Thoracic aorta (tissue), 2 donors: ENCODE results near the gene NEURL1. TPM values are rescaled to one million over a fixed set of nuclear protein-coding genes. Genes with fewer than 3 reads are reported as not detected.

Experiments used
- ATAC-seq: fragments of 150-250 bp; one replicate; pipeline ENCODE4 v1.8.0; 2017; ENCODE audit warnings: low read depth; ENCODE audit not compliant: insufficient number of reproducible peaks, low FRiP score
- DNase-seq: peaks from one replicate; pipeline ENCODE4 v3.0.0-alpha.2; 2020; ENCODE audit warnings: low spot score
- H3K27ac ChIP-seq, 2 donors: fragments of 200-600 bp; sonication (generic); 1 replicate in 1 of 2; 2 replicates in 1 of 2; pipeline ENCODE4 v1.5.1; 2016; ENCODE audit warnings: mild to moderate bottlenecking in 2 of 2, moderate library complexity in 2 of 2
- H3K27me3 ChIP-seq: fragments of 200-600 bp; sonication (generic); replicated peaks from 2 replicates; pipeline ENCODE4 v1.6.0; 2016; ENCODE audit warnings: mild to moderate bottlenecking; ENCODE audit not compliant: insufficient read depth
- H3K36me3 ChIP-seq: fragments of 200-600 bp; sonication (generic); one replicate; pipeline ENCODE4 v1.5.1; 2016
- H3K4me1 ChIP-seq, 2 donors: fragments of 200-600 bp; sonication (generic); 1 replicate in 1 of 2; 2 replicates in 1 of 2; pipeline versions ENCODE4 v1.5.1 to v1.6.0; 2016; ENCODE audit warnings: low read depth in 2 of 2, mild to moderate bottlenecking in 1 of 2; ENCODE audit not compliant: control insufficient read depth in 1 of 2
- H3K4me3 ChIP-seq: fragments of 200-600 bp; sonication (generic); 2 replicates; pipeline ENCODE4 v1.5.1; 2016; ENCODE audit warnings: mild to moderate bottlenecking
- H3K9me3 ChIP-seq: fragments of 200-600 bp; sonication (generic); 2 replicates; pipeline ENCODE4 v1.5.1; 2016
- total RNA-seq, 2 donors: library from RNA; depleted of rRNA; stranded (reverse); fragments of >200 nt; gene quantifications; one replicate each; pipeline versions ENCODE4 v1.1.0 to v1.2.3, GENCODE V29; 2016
- TF ChIP-seq, protein P1 (sequence below): fragments of 200-600 bp; sonication (generic); IDR thresholded peaks from one replicate; pipeline ENCODE4 v1.5.1; 2019; ENCODE audit warnings: antibody characterized with exemption

NEURL1 gene
- total RNA-seq, 2 donors from 2014 or later = 0.28 TPM; not detected in 1

DNA sequence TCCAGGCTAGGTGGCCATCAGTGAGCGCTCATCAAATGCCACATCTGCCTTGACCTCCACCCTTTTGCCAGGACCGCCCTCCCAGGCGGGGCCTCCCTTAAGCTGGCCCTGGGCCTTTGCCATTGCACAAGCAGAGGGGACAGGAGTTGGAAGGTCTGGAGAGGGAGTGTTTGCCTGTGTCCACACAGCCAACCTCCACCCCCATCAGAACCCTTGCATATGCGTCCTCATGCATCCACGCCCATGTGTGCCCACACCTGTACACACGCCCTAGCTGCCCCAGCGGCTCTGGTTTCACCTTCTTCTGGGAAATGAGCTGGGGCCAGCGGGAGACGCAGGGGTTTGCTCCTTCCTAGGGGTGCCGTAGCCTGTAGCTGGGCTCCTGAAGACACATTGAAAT is 64.0 kb downstream of the NEURL1 start:
- DNase-seq (no peak), ATAC-seq (no peak)
- H3K27me3 ChIP-seq = no peaks in the 10 kb centered on the region
- no peak overlapping the region for H3K4me3 ChIP-seq
- H3K4me1 ChIP-seq = peaks cover 5 to 13% of the 10 kb centered on the region in 2 donors
- H3K9me3 ChIP-seq = no peaks in the 10 kb centered on the region
- TF ChIP-seq, protein P1, sequence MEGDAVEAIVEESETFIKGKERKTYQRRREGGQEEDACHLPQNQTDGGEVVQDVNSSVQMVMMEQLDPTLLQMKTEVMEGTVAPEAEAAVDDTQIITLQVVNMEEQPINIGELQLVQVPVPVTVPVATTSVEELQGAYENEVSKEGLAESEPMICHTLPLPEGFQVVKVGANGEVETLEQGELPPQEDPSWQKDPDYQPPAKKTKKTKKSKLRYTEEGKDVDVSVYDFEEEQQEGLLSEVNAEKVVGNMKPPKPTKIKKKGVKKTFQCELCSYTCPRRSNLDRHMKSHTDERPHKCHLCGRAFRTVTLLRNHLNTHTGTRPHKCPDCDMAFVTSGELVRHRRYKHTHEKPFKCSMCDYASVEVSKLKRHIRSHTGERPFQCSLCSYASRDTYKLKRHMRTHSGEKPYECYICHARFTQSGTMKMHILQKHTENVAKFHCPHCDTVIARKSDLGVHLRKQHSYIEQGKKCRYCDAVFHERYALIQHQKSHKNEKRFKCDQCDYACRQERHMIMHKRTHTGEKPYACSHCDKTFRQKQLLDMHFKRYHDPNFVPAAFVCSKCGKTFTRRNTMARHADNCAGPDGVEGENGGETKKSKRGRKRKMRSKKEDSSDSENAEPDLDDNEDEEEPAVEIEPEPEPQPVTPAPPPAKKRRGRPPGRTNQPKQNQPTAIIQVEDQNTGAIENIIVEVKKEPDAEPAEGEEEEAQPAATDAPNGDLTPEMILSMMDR = no peak
- H3K36me3 ChIP-seq = no peaks in the 10 kb centered on the region
- no peak overlapping the region for H3K27ac ChIP-seq

DNA sequence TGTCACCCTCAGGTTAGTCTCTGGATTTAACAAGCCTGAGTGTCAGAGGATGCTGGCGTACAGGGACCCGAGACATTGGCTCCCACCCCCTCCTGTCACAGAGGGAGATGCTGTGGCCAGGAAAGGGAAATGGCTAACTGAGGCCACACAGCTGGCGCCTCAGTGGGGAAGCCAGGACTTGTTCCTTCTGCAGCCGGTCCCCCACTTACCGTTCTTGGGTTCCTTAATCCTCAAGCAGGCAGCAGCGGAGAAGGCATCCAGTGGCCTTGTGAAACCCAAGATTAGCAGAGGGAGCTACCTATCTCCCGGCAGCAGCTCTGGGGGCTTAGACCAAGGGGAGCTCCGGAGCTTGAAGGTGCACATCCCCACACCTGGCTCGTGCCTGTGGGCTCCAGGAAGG is 65.4 kb downstream of the NEURL1 start:
- no peak for ATAC-seq
- TF ChIP-seq, protein P1 = no peak
- Histone ChIP-seq H3K36me3 (no peaks in the 10 kb centered on the region), H3K9me3 (no peaks in the 10 kb centered on the region), H3K4me3 (no peak overlapping the region), H3K4me1 (peaks cover 5 to 13% of the 10 kb centered on the region in 2 donors), H3K27me3 (no peaks in the 10 kb centered on the region), H3K27ac (no peak overlapping the region)
- no peak for DNase-seq

DNA sequence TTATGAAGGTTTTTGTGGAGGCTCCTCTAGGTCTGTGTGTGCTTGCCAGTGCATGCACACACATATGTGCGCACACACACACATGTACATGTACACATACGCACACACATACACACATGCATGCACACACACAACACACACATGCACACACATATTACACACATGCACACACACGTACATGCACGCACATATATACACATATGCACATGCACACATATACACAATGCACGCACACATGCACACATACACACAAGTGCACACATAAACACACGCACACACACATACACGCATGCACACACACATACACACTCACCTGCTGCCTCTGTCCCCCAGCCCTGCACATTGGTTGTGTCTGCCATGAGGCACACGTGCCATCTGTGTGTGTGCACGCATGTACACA is 66.3 kb downstream of the NEURL1 start:
- Histone ChIP-seq H3K4me3 (no peak overlapping the region), H3K4me1 (peaks cover 5 to 13% of the 10 kb centered on the region in 2 donors), H3K27ac (no peak overlapping the region), H3K9me3 (no peaks in the 10 kb centered on the region), H3K36me3 (no peaks in the 10 kb centered on the region), H3K27me3 (no peaks in the 10 kb centered on the region)
- TF ChIP-seq, protein P1 = no peak
- ATAC-seq (no peak), DNase-seq (no peak)

DNA sequence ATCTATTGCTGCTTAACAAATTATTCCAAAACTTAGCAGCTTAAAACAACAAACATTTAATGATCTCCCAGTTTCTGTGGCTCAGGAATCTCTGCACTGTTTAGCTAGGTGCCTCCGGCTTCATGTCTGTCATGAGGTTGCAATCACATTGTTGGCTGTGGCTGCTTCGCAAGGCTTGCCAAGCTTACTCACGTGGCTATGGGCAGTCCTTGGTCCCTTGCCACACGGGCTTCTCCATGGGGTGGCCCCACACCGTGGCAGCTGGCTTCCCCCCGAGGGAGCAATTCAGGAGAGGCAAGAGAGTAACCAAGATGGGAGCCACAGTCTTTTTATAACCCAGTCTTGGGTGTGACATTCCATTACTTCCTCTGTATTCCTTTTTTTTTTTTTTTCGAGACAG is 67.4 kb downstream of the NEURL1 start:
- no peak for DNase-seq
- Histone ChIP-seq H3K36me3 (no peaks in the 10 kb centered on the region), H3K27me3 (no peaks in the 10 kb centered on the region), H3K27ac (no peak overlapping the region), H3K9me3 (no peaks in the 10 kb centered on the region), H3K4me3 (no peak overlapping the region), H3K4me1 (peaks cover 0 to 6% of the 10 kb centered on the region in 2 donors)
- ATAC-seq = no peak
- TF ChIP-seq, protein P1 = no peak

DNA sequence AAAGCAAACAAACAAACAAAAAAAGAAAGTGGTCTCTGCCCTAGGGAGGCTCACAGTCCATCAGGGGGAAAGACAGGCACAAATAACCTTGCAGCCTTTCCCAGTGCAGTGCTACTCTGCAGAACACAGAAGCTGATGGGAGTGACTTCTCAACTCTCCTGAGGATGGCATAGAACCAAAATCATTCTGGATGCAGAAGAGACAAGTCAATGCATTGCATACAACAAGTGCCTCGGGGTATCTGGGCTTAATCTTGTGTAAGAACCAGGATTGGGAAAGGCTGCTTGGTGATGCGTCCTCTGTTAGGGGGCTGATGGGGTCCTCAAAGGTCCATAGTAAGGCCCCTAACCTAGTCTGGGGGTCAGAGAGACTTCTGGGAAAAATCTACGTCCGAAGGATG is 68.9 kb downstream of the NEURL1 start:
- Histone ChIP-seq H3K9me3 (no peaks in the 10 kb centered on the region), H3K4me1 (no peaks in the 10 kb centered on the region), H3K36me3 (no peaks in the 10 kb centered on the region), H3K27ac (no peak overlapping the region), H3K4me3 (no peak overlapping the region), H3K27me3 (no peaks in the 10 kb centered on the region)
- no peak for DNase-seq
- no peak for ATAC-seq
- TF ChIP-seq, protein P1 = no peak
